Measurements from ENCODE around the gene FRMD7. TPM values are rescaled to one million over a fixed set of nuclear protein-coding genes. Genes with fewer than 3 reads are reported as not detected.
"Not testable (repeated sequence)": the region's sequence is repeated elsewhere in the genome, so short reads cannot be mapped to it uniquely, and the experiment has no call there.

FRMD7 gene
- not detected for total RNA-seq

DNA sequence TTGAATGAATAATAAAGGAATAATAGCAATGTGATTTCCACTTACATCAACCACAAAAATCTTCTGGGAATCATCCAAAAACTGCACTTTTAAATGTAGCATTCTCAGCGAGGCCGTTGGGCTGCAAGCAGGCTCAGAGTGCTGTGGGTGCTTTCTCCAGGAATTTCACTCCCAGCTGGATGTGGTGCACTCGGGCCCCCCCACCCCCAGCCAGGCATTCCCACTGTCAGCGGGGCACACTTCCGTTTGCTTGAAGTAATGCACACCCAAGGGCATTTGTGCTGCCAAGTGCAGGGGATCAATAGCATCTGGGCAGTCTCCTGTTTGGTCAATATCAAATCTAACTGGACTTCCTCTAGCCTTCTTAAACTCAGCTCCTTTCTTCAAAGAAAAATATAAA is at the start of gene FRMD7:
TSS of gene FRMD7 (minus strand) at position 278 of the 400 bp plus-strand sequence. CDS start at position 102, 176 bp downstream.
- ATAC-seq (no peak), DNase-seq (no peak)
- Mint-ChIP-seq H3K4me1 (ENCODE audit: low read depth) (no peaks in the 10 kb centered on the region), H3K36me3 (ENCODE audit: insufficient read depth) (no peaks in the 10 kb centered on the region), H3K27me3 (ENCODE audit: low read depth) (no peaks in the 10 kb centered on the region), H3K4me3 (no peak within 1 kb of the TSS), H3K9me3 (no peaks in the 10 kb centered on the region)

DNA sequence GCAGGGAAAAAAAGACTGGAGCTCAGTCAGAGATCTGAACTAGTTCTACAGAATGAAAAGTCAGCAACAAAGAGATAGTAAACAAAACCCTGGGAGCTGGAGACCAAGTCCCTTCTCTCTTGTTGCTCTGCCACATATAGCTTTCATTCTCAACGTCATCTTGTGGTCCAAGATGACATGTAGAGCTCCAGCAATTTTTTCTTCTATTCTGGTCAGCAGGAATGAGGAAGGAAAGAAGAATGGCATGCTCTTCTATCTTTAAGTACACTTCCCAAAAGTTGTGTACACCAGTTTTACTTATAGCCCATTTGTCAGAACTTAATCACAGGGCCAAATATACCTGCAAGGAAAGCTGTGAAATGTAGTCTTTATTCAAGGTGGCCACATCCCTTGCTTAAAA is 45.8 kb upstream of the FRMD7 start:
- Mint-ChIP-seq H3K36me3 (ENCODE audit: insufficient read depth) (no peaks in the 10 kb centered on the region), H3K4me3 (no peak overlapping the region), H3K4me1 (ENCODE audit: low read depth) (no peaks in the 10 kb centered on the region), H3K9me3 (no peaks in the 10 kb centered on the region), H3K27me3 (ENCODE audit: low read depth) (no peaks in the 10 kb centered on the region)
- DNase-seq: no peak
- ATAC-seq: no peak

DNA sequence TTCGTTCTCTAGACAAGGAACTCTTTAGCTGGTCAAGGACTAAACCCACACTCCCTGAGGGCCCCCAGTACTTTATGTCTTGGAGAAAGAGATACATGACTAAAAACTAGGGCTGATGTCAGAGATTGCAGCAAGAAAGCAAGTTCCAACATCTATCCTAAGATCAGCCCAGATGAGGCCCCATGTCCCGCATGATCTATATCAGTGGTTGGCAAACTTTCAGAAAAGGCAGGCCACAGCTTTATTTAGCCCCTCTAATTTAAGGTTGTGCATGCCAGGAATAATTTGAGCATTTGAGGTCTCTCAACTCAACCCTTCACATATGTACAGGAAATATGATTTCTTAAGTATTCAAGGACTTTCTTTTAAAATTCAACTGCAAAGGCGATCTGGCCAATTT is 44.1 kb upstream of the FRMD7 start:
- no peak for ATAC-seq
- no peaks in the 10 kb centered on the region for H3K9me3 Mint-ChIP-seq
- peaks cover 3% of the 10 kb centered on the region for H3K27me3 Mint-ChIP-seq (ENCODE audit: low read depth)
- no peaks in the 10 kb centered on the region for H3K4me1 Mint-ChIP-seq (ENCODE audit: low read depth)
- DNase-seq: no peak
- no peak overlapping the region for H3K4me3 Mint-ChIP-seq
- no peaks in the 10 kb centered on the region for H3K36me3 Mint-ChIP-seq (ENCODE audit: insufficient read depth)

- no peak overlapping the region for H3K4me3 Mint-ChIP-seq
- ATAC-seq (no peak), DNase-seq (no peak)
- H3K27me3 Mint-ChIP-seq (ENCODE audit: low read depth): peaks cover 3% of the 10 kb centered on the region
- H3K4me1 Mint-ChIP-seq (ENCODE audit: low read depth): no peaks in the 10 kb centered on the region
- no peaks in the 10 kb centered on the region for H3K36me3 Mint-ChIP-seq (ENCODE audit: insufficient read depth)
- H3K9me3 Mint-ChIP-seq: no peaks in the 10 kb centered on the region
Observed at GRCh38 chrX:132171478-132171877, 43.7 kb upstream of the FRMD7 start.

DNA sequence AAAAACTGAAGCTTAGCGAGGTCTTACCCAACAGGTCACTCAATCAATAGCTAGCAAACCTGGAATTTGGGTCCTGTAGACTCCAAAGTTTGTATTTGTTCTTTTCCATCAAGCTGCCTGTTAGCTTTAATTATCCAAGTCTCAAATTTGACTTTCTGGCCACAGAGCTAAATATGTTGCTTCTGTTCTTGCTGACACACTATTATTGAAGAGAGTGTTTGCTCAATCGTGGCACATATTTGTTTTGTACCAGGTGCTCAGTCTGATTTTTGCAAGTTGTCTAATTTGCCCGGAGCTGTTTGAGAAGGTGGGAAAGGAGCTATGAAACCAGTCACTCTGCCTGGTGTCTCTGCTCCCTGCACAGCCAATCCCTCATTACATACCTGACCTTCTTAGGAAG is 41.7 kb upstream of the FRMD7 start:
- Mint-ChIP-seq H3K27me3 (ENCODE audit: low read depth) (peaks cover 3% of the 10 kb centered on the region), H3K4me3 (no peak overlapping the region), H3K4me1 (ENCODE audit: low read depth) (no peaks in the 10 kb centered on the region), H3K9me3 (peaks cover 4% of the 10 kb centered on the region), H3K36me3 (ENCODE audit: insufficient read depth) (no peaks in the 10 kb centered on the region)
- no peak for ATAC-seq
- DNase-seq: no peak

DNA sequence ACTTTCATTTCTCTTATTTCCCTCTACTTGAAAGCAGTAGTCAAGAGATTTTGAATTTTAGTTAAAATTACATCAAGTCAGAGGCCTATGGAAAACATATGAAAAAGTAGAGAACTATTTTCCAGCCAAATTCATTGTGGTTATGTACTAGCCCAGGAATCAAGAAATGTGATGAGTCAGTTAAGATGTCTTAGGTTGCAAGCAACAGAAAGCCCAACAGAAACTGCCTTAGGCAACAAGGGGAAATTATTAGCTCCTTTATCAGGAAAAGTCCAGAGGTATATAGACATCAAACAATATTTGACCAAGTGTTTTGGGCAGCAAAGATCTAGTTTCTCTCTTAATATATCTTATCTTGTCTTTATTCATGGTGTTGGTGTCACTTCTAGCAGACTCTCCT is 37.8 kb upstream of the FRMD7 start:
- Mint-ChIP-seq H3K36me3 (ENCODE audit: insufficient read depth) (no peaks in the 10 kb centered on the region), H3K4me1 (ENCODE audit: low read depth) (no peaks in the 10 kb centered on the region), H3K27me3 (ENCODE audit: low read depth) (peaks cover 3% of the 10 kb centered on the region), H3K9me3 (peaks cover 4% of the 10 kb centered on the region), H3K4me3 (no peak overlapping the region)
- no peak for ATAC-seq
- DNase-seq: no peak

DNA sequence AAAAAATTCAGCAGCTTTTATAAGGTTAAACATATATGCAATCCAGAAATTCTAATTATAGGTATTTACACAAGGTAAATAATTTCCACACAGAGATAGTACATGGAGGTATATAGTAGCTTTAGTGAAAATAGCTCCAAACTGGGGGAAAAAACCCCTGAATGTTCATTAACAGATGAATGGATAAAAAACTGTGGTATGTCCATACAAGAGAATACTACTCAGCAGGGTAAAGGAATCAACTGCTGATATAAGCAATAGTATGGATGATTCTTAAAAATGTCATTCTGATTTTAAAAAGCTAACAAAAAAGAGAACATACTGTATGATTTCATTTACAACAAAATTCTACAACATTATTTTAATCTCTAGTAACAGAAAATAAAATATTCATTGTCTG is 37.2 kb upstream of the FRMD7 start:
- no peaks in the 10 kb centered on the region for H3K4me1 Mint-ChIP-seq (ENCODE audit: low read depth)
- no peak overlapping the region for H3K4me3 Mint-ChIP-seq
- DNase-seq: no peak
- H3K27me3 Mint-ChIP-seq (ENCODE audit: low read depth): peaks cover 3% of the 10 kb centered on the region
- ATAC-seq: no peak
- peaks cover 4% of the 10 kb centered on the region for H3K9me3 Mint-ChIP-seq
- no peaks in the 10 kb centered on the region for H3K36me3 Mint-ChIP-seq (ENCODE audit: insufficient read depth)

DNA sequence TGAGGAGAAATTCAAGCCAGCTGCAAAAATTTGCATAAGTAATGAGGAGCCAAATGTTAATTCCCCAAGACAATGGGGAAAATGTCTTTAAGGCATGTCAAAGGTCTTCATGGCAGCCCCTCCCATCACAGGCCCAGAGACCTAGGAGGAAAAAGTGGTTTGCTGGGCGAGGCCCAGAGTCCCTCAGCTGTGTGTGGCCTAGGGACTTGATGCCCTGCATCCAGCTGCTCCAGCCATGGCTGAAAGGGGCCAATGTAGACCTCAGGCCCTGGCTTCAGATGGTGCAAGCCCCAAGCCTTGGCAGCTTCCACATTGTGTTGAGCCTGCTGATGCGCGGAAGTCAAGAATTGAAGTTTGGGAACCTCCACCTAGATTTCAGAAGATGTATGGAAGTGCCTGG is 35.3 kb upstream of the FRMD7 start:
- H3K4me1 Mint-ChIP-seq (ENCODE audit: low read depth); H3K4me3 Mint-ChIP-seq; ATAC-seq; DNase-seq; H3K27me3 Mint-ChIP-seq (ENCODE audit: low read depth); H3K36me3 Mint-ChIP-seq (ENCODE audit: insufficient read depth); H3K9me3 Mint-ChIP-seq: not testable (repeated sequence)

GRCh38 chrX:132153166-132153565 is 25.3 kb upstream of the FRMD7 start:
- no peaks in the 10 kb centered on the region for H3K4me1 Mint-ChIP-seq (ENCODE audit: low read depth)
- no peaks in the 10 kb centered on the region for H3K36me3 Mint-ChIP-seq (ENCODE audit: insufficient read depth)
- no peaks in the 10 kb centered on the region for H3K9me3 Mint-ChIP-seq
- ATAC-seq (no peak), DNase-seq (no peak)
- H3K27me3 Mint-ChIP-seq (ENCODE audit: low read depth): no peaks in the 10 kb centered on the region
- no peak overlapping the region for H3K4me3 Mint-ChIP-seq

DNA sequence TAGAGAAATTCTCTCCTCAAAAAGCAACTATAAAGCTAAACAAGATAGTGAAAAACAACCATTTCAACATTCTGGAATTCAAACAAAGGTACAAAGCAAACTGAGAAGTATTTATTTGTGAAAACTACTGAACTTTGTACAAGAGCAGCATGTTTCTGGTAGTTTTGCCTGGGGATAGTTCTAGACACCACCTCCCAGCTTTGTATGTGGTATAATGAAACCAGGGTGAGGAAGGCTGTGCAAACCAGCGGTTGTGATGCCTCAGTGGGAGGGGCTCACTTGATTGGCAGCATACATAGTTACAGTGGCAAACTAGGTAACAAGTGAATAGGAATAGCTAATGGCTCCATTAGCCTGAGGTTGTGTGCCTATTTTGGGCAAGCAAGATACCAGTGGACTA is 18.6 kb upstream of the FRMD7 start:
- Mint-ChIP-seq H3K9me3 (no peaks in the 10 kb centered on the region), H3K27me3 (ENCODE audit: low read depth) (no peaks in the 10 kb centered on the region), H3K4me3 (no peak overlapping the region), H3K36me3 (ENCODE audit: insufficient read depth) (no peaks in the 10 kb centered on the region), H3K4me1 (ENCODE audit: low read depth) (no peaks in the 10 kb centered on the region)
- DNase-seq: no peak
- ATAC-seq: no peak

DNA sequence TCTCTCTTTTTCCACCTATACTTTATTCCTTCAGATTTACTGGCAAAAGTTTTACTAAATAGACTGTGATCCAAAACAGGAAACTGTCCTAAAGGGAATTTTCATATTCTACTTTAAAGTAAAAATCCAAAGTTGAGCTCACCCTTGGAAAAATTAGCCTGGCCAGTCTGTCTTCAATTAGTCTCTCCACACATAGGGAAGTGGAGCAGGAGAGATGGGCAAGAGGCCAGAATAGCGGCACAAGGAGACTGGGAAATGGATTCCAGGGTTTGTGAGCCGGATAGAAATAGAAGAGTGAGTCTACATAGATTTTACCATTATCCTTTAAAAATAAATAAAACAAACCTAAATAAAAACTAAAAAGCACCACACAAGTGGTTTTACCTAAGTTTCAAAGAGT is 16.2 kb upstream of the FRMD7 start:
- Mint-ChIP-seq H3K27me3 (ENCODE audit: low read depth) (no peaks in the 10 kb centered on the region), H3K4me1 (ENCODE audit: low read depth) (no peaks in the 10 kb centered on the region), H3K4me3 (no peak overlapping the region), H3K36me3 (ENCODE audit: insufficient read depth) (no peaks in the 10 kb centered on the region), H3K9me3 (no peaks in the 10 kb centered on the region)
- no peak for ATAC-seq
- no peak for DNase-seq

- no peaks in the 10 kb centered on the region for H3K36me3 Mint-ChIP-seq (ENCODE audit: insufficient read depth)
- H3K4me1 Mint-ChIP-seq (ENCODE audit: low read depth): no peaks in the 10 kb centered on the region
- DNase-seq: no peak
- no peak for ATAC-seq
- no peak overlapping the region for H3K4me3 Mint-ChIP-seq
- H3K9me3 Mint-ChIP-seq: no peaks in the 10 kb centered on the region
- H3K27me3 Mint-ChIP-seq (ENCODE audit: low read depth): no peaks in the 10 kb centered on the region
Observed at GRCh38 chrX:132125906-132126305, 1.9 kb downstream of the FRMD7 start.

DNA sequence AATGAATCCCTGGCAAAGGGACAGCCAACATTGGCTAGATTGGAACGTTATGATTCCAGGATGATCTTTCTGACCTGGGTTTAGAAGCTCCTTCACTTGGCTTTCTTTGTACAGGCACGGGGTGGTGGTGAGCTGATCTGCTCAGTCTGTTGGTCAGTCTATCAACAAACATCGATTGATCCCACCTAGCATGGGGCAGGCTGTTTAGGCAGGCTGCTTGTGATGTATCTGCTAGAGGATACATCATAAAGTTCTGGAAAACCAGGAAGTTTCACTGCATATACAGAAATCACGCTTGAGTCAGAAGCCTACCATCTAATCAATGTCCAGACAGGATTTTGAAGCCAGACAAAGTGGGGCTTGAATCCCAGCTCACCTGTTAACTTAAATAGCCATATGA is 6.9 kb downstream of the FRMD7 start:
- DNase-seq: no peak

DNA sequence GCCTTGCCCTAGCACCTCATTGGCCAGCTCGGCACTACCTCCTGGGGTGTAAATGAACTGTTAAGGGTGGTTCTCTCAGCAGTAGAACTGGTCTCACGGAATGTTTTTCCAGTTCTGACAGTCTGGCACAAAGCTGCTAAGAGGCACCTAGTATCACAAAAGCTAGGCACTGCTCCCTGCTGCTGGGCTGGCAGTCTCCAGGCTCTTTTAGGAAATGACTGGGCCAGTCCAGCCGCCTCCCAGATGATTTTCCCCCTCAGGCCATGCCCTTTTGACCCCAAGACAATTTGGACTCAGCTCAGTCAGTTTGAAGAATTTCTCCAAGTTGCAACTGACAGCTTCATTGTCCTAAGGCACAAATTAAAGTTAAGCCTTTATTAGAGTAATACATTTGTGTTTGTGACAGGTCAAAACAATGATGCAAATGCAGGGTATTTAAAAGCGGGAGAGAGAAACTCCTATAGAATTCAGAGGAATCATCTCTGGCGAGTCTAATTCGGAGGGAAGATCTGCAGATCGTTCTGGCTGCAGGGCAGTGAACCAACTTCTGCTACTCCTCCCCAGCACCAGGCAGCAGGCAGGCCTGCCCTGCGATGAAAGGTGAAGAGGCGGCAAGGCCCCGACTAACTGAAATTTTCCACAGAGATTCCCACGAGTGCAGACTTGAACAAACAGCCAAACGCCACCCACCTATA is 7.9 kb downstream of the FRMD7 start:
- DNase-seq (no peak), ATAC-seq (no peak)
- Mint-ChIP-seq H3K36me3 (ENCODE audit: insufficient read depth) (no peaks in the 10 kb centered on the region), H3K4me1 (ENCODE audit: low read depth) (no peaks in the 10 kb centered on the region), H3K27me3 (ENCODE audit: low read depth) (no peaks in the 10 kb centered on the region), H3K9me3 (no peaks in the 10 kb centered on the region), H3K4me3 (no peak overlapping the region)

More for the DNA sequence above, 6.9 kb downstream of the FRMD7 start:
- Mint-ChIP-seq H3K4me1 (ENCODE audit: low read depth) (no peaks in the 10 kb centered on the region), H3K9me3 (no peaks in the 10 kb centered on the region), H3K4me3 (no peak overlapping the region), H3K36me3 (ENCODE audit: insufficient read depth) (no peaks in the 10 kb centered on the region), H3K27me3 (ENCODE audit: low read depth) (no peaks in the 10 kb centered on the region)
- ATAC-seq: no peak

GRCh38 chrX:132119283-132119682 is 8.5 kb downstream of the FRMD7 start:
- Mint-ChIP-seq H3K4me3 (no peak overlapping the region), H3K27me3 (ENCODE audit: low read depth) (no peaks in the 10 kb centered on the region), H3K9me3 (no peaks in the 10 kb centered on the region), H3K4me1 (ENCODE audit: low read depth) (no peaks in the 10 kb centered on the region), H3K36me3 (ENCODE audit: insufficient read depth) (no peaks in the 10 kb centered on the region)
- DNase-seq: no peak
- ATAC-seq: no peak

GRCh38 chrX:132118358-132118757 is 9.5 kb downstream of the FRMD7 start:
- Mint-ChIP-seq H3K4me1 (ENCODE audit: low read depth) (no peaks in the 10 kb centered on the region), H3K9me3 (no peaks in the 10 kb centered on the region), H3K27me3 (ENCODE audit: low read depth) (no peaks in the 10 kb centered on the region), H3K36me3 (ENCODE audit: insufficient read depth) (no peaks in the 10 kb centered on the region), H3K4me3 (no peak overlapping the region)
- no peak for DNase-seq
- no peak for ATAC-seq

All from activated T-cell treated with anti-CD3 and anti-CD28 coated beads, Interleukin-2, amount 50 U/mL, for 4 hours (primary cell).